Prostate gland (tissue), 2 donors: ENCODE measurements around the gene NEDD8. TPM values are rescaled to one million over a fixed set of nuclear protein-coding genes. Genes with fewer than 3 reads are reported as not detected.
A peak's percentile ranks its signal among the peaks of the same experiment; 100 is the strongest.

ENCODE experiments used
- DNase-seq: peaks from one replicate; pipeline ENCODE4 v3.0.0-alpha.2; 2019; ENCODE audit warnings: low spot score
- H3K27ac ChIP-seq, 2 donors: fragments of 200-600 bp; sonication (generic); 2 replicates each; pipeline ENCODE4 v1.5.1; 2017 to 2019
- H3K27me3 ChIP-seq: fragments of 200-600 bp; sonication (generic); replicated peaks from 2 replicates; pipeline ENCODE4 v1.5.1; 2019; ENCODE audit not compliant: insufficient read depth
- H3K36me3 ChIP-seq, 2 donors: fragments of 200-600 bp; sonication (generic); 1 replicate in 1 of 2; 2 replicates in 1 of 2; pipeline versions ENCODE4 v1.5.1 to v1.8.1; 2017 to 2019
- H3K4me1 ChIP-seq: fragments of 200-600 bp; sonication (generic); replicated peaks from 2 replicates; pipeline ENCODE4 v1.5.1; 2019
- H3K4me3 ChIP-seq, 2 donors: fragments of 200-600 bp; sonication (generic); 2 replicates each; pipeline ENCODE4 v1.5.1; 2017 to 2019
- H3K9me3 ChIP-seq: fragments of 200-600 bp; sonication (generic); 2 replicates; pipeline ENCODE4 v1.5.1; 2017
- POLR2A ChIP-seq: fragments of 450-650 bp; IDR thresholded peaks from one replicate; pipeline ENCODE4 v1.6.1; 2016; ENCODE audit warnings: antibody characterized with exemption, mild to moderate bottlenecking
- POLR2AphosphoS5 ChIP-seq: sonication (generic); formaldehyde crosslinking; IDR thresholded peaks from one replicate; pipeline ENCODE4 v1.6.1; 2017; ENCODE audit warnings: antibody characterized with exemption
- WGBS: methylation state at CpG from one replicate; pipeline ENCODE4 v1.1.5; 2018; 5-methylcytosine and 5-hydroxymethylcytosine counted together
- intact Hi-C: fragments of 100-400 bp; cut with DNase I; formaldehyde crosslinking; loops from one replicate; pipeline ENCODE4 v1.14.2; 2022
- total RNA-seq, 2 donors: library from RNA; depleted of rRNA; stranded (reverse); fragments of >200 nt; gene quantifications; one replicate each; pipeline ENCODE4 v1.1.0, GENCODE V29; 2016
- TF ChIP-seq, protein P1 (sequence below), 4 experiments: fragments of 200-600 bp in 2 of 4; fragments of 450-650 bp in 2 of 4; sonication (generic) in 2 of 4; IDR thresholded peaks; 1 replicate in 3 of 4; 2 replicates in 1 of 4; pipeline ENCODE4 v1.5.1; 2016 to 2019; ENCODE audit warnings: antibody characterized with exemption in 4 of 4, mild to moderate bottlenecking in 2 of 4, moderate library complexity in 2 of 4

NEDD8 gene
- total RNA-seq, 2 donors from 2014 or later: 114 to 185 TPM

DNA sequence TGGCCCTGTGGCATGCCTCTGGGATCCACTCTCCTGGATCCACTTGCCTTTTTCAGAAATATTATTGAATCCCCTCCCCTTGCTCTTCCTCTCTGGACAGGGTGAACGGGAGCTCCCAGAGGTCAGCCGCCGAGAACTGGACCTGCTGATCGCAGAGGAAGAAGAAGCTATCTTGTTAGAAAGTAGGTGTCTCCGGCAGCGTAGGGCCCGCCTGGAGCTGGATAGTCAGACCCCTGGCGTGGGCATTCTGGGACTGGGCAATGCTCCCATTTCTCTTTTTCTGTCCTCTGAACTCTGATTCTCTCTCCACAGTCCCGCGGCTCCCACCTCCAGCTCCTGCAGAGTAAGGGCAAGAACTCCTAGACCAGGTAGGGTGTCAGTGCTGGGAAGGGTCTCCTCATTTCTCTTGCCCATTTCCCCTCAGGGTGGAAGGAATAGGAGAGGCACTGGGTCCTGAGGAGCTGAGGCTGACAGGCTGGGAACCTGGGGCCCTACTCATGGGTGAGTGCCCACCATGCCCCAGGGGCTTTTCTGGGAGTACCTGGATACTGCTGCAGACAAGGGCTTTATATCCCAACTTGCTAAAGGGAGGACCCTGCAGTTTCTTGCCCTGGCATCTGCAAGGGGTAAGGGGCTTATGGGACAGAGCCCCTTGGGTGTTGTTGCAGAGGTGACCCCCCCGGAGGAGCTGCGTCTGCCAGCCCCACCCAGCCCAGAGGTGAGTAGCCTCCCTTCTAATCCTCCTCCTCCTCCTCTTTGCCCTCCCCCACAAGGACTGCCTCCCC, 54.9 kb downstream of the NEDD8 start:
- H3K9me3 ChIP-seq: no peaks in the 10 kb centered on the region
- H3K27me3 ChIP-seq: no peaks in the 10 kb centered on the region
- intact Hi-C loops: no loop called here
- H3K4me1 ChIP-seq: peaks cover 3% of the 10 kb centered on the region
- H3K4me3 ChIP-seq: no peak overlapping the region
- no peak for DNase-seq
- TF ChIP-seq, protein P1, sequence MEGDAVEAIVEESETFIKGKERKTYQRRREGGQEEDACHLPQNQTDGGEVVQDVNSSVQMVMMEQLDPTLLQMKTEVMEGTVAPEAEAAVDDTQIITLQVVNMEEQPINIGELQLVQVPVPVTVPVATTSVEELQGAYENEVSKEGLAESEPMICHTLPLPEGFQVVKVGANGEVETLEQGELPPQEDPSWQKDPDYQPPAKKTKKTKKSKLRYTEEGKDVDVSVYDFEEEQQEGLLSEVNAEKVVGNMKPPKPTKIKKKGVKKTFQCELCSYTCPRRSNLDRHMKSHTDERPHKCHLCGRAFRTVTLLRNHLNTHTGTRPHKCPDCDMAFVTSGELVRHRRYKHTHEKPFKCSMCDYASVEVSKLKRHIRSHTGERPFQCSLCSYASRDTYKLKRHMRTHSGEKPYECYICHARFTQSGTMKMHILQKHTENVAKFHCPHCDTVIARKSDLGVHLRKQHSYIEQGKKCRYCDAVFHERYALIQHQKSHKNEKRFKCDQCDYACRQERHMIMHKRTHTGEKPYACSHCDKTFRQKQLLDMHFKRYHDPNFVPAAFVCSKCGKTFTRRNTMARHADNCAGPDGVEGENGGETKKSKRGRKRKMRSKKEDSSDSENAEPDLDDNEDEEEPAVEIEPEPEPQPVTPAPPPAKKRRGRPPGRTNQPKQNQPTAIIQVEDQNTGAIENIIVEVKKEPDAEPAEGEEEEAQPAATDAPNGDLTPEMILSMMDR (IDR thresholded peaks at IDR 0.05): no peak
- TF ChIP-seq POLR2A (no peak), POLR2AphosphoS5 (no peak)
- H3K27ac ChIP-seq: no peak overlapping the region
- H3K36me3 ChIP-seq: no peaks in the 10 kb centered on the region
- WGBS: 92% methylated on average over 12 of the region's 12 CpGs

DNA sequence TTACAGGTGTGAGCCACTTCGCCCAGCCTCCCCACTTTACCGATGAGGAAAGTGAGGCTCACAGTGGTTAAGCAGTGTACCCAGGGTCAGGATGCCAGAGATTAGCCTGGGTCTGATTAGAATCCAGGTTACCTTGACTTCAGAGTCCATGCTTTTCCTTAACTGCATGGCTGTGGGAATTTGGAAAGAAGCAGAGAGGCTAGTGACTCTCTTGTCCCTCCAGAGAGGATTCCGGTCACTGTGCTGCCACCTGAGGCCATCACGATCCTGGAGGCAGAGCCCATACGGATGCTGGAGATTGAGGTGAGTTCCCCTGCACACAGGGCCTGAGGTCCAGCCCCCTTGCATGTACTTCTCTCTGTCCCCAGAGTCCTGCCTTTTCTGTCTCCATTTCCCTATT, 55.6 kb downstream of the NEDD8 start:
- WGBS: 90% methylated on average over 5 of the region's 5 CpGs

DNA sequence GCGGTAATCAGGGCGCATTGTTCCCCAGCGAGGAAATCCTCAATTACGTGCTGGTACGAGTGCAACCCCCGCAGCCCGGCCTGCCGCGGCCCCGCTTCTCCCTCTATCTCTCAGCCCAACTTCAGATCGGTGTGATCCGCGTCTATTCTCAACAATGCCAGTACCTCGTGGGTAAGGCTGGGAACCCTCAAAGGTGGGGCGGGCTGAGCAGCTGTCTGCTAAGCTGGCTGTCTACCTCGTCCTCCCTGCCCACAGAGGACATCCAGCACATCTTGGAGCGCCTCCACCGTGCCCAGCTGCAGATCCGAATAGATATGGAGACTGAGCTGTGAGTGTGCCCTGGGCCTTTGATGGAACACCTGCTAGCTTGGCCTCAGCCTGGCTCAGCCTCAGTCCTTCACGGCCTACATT, 59.3 kb downstream of the NEDD8 start:
- no peaks in the 10 kb centered on the region for H3K27me3 ChIP-seq
- no peak overlapping the region for H3K27ac ChIP-seq
- TF ChIP-seq POLR2AphosphoS5 (no peak), POLR2A (no peak)
- TF ChIP-seq, protein P1 (IDR thresholded peaks at IDR 0.05): no peak
- H3K9me3 ChIP-seq: no peaks in the 10 kb centered on the region
- no peaks in the 10 kb centered on the region for H3K4me1 ChIP-seq
- H3K4me3 ChIP-seq: no peak overlapping the region
- no peak for DNase-seq
- intact Hi-C loops: no loop called here
- peaks cover 0 to 10% of the 10 kb centered on the region in 2 donors for H3K36me3 ChIP-seq
- 56% methylated on average over 19 of the region's 20 CpGs for WGBS

More for the DNA sequence above, 55.6 kb downstream of the NEDD8 start:
- Histone ChIP-seq H3K9me3 (no peaks in the 10 kb centered on the region), H3K4me1 (peaks cover 3% of the 10 kb centered on the region), H3K4me3 (no peak overlapping the region), H3K36me3 (no peaks in the 10 kb centered on the region), H3K27ac (no peak overlapping the region), H3K27me3 (no peaks in the 10 kb centered on the region)
- no peak for DNase-seq
- intact Hi-C loops: no loop called here
- TF ChIP-seq, protein P1 (IDR thresholded peaks at IDR 0.05): no peak
- TF ChIP-seq POLR2A (no peak), POLR2AphosphoS5 (no peak)

DNA sequence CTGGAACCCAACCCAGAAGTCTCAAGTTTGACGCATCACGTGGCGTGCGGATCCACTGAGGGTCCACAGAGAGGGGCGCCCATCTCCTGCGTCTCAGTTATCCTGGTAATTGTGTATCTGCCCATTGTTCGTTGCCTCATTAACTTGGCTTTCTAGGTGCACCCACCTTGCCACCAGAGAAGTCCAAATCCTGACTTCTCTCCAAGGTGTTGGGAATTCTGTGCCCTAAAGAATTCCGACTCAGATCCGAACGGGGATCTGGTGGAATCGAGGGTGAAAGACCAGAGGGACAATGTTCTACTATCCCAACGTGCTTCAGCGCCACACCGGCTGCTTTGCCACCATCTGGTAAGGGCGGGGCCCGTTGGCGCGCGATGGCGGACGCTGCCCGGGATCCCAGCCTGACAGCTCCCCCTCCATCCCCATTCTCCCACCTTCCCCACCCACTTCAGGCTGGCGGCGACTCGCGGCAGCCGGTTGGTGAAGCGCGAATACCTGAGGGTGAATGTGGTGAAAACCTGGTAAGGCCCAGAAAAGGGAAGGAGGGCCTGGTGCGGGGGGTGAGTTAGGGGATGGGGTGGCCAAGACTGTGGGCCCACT, 59.8 kb downstream of the NEDD8 start:
- no peaks in the 10 kb centered on the region for H3K9me3 ChIP-seq
- 18% methylated on average over 30 of the region's 30 CpGs for WGBS
- no peak overlapping the region for H3K27ac ChIP-seq
- no peaks in the 10 kb centered on the region for H3K4me1 ChIP-seq
- no peak for DNase-seq
- H3K4me3 ChIP-seq: peak overlapping the region; percentile 16 to 29
- intact Hi-C loops: no loop called here
- H3K27me3 ChIP-seq: no peaks in the 10 kb centered on the region
- TF ChIP-seq POLR2AphosphoS5 (no peak), POLR2A (no peak)
- TF ChIP-seq, protein P1 (IDR thresholded peaks at IDR 0.05): no peak
- peaks cover 0 to 10% of the 10 kb centered on the region in 2 donors for H3K36me3 ChIP-seq
